Measurements from ENCODE around the gene SPI1.

DNA sequence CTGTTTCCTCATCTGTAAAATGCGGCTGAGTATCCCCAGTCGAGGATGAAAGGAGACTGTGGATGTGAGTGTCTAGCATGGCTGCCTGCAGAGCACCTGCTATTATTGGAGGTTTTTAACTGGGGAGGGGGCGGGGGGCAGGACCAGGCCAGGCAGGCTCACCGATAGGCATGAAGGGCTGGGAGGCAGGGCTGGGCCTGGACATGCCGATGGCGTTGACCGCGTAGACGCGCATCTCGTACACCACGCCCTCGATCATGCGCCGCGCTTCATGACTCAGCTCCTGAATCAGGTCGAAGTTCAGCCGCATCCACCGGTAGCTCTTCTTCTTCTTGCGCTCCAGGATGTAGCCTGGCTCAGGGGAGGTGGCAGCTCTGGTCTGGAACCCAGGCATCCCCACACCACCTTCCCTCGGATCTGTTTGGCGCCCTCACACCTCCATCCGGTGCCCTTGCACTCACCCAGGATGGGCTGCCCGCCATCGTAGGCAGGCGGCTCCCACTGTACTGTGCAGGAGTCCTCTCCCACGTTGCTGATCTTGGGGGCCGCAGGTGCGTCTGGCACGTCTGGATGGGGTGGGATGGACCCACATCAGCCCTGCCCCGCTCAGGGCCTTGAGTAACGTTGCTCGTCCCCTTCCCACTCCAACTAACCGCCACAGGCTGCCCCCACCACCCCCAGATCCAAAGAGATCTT is 41.0 kb downstream of the SPI1 start:
- TF ChIP-seq CTCF (conservative IDR thresholded peaks at IDR 0.05; ENCODE audit: low read depth, low read length) (no peak), EZH2phosphoT487 (IDR thresholded peaks at IDR 0.05; ENCODE audit: borderline replicate concordance, low read length) (no peak), EZH2 (IDR thresholded peaks at IDR 0.05; ENCODE audit: low read length, unreplicated experiment) (no peak)

All from PC-3 (cell line).